WTC11 (cell line): ENCODE data around the gene S1PR3. TPM values are rescaled to one million over a fixed set of nuclear protein-coding genes. Genes with fewer than 3 reads are reported as not detected.

ENCODE experiments used
- ATAC-seq: fragments of 200-7000 bp; cut with Tn5 transposase; 2 replicates; pipeline ENCODE4 v1.10.0; 2021; ENCODE audit warnings: mild to moderate bottlenecking, moderate library complexity
- CTCF ChIA-PET: fragments of 300-600 bp; sonication (Branson Sonifier 250); formaldehyde crosslinking; loops from one replicate; lab custom pipeline; 2021; ENCODE audit warnings: antibody characterized with exemption; lab: Charles Lee
- POLR2A ChIA-PET: fragments of 350-600 bp; sonication (Branson Sonifier 250); formaldehyde crosslinking; loops from one replicate; lab custom pipeline; 2021; ENCODE audit warnings: antibody characterized with exemption; lab: Charles Lee
- DNase-seq: peaks from one replicate; pipeline ENCODE4 v3.0.0; 2021; ENCODE audit warnings: low spot score
- H3K27ac Mint-ChIP-seq: 2 replicates; pipeline ENCODE4 v1.8.0; 2021; ENCODE audit warnings: mixed read lengths
- H3K27me3 Mint-ChIP-seq: 2 replicates; pipeline ENCODE4 v1.8.0; 2021; ENCODE audit warnings: low read depth, mild to moderate bottlenecking, moderate library complexity, mixed read lengths
- H3K36me3 Mint-ChIP-seq: 2 replicates; pipeline ENCODE4 v1.8.0; 2021; ENCODE audit warnings: mixed read lengths
- H3K4me1 Mint-ChIP-seq: 2 replicates; pipeline ENCODE4 v1.8.0; 2022; ENCODE audit warnings: mixed read lengths
- H3K4me3 Mint-ChIP-seq: 2 replicates; pipeline ENCODE4 v1.8.0; 2021; ENCODE audit warnings: mild to moderate bottlenecking, moderate library complexity, mixed read lengths
- H3K9me3 Mint-ChIP-seq: 2 replicates; pipeline ENCODE4 v1.8.0; 2021; ENCODE audit warnings: mixed read lengths
- ATF3 ChIP-seq: sonication (generic); formaldehyde crosslinking; conservative IDR thresholded peaks from 2 replicates; pipeline ENCODE4 v1.8.1; 2022; ENCODE audit warnings: mild to moderate bottlenecking, missing genetic modification reagents
- CREB1 ChIP-seq: sonication (generic); formaldehyde crosslinking; IDR thresholded peaks from 2 replicates; pipeline ENCODE4 v1.8.0; 2023; ENCODE audit warnings: mild to moderate bottlenecking, missing genetic modification reagents
- E2F4 ChIP-seq: sonication (generic); formaldehyde crosslinking; IDR thresholded peaks from 2 replicates; pipeline ENCODE4 v1.8.1; 2022; ENCODE audit warnings: low read depth, mild to moderate bottlenecking, moderate library complexity, missing genetic modification reagents, borderline replicate concordance
- FOXP4 ChIP-seq: sonication (generic); formaldehyde crosslinking; IDR thresholded peaks from 2 replicates; pipeline ENCODE4 v1.8.0; 2022; ENCODE audit warnings: mild to moderate bottlenecking, missing genetic modification reagents
- IRF2 ChIP-seq: sonication (generic); formaldehyde crosslinking; IDR thresholded peaks from 2 replicates; pipeline ENCODE4 v1.8.0; 2022; ENCODE audit warnings: low read depth, missing genetic modification reagents, borderline replicate concordance
- PRDM15 ChIP-seq: sonication (generic); formaldehyde crosslinking; IDR thresholded peaks from 2 replicates; pipeline ENCODE4 v1.8.0; 2022; ENCODE audit warnings: missing genetic modification reagents
- PRRX2 ChIP-seq: fragments of 250-450 bp; sonication (Bioruptor Pico); IDR thresholded peaks from 2 replicates; pipeline ENCODE4 v1.8.0; 2021; ENCODE audit warnings: mild to moderate bottlenecking
- ZBTB21 ChIP-seq: sonication (generic); formaldehyde crosslinking; IDR thresholded peaks from 2 replicates; pipeline ENCODE4 v1.8.1; 2023; ENCODE audit warnings: mild to moderate bottlenecking, missing genetic modification reagents, borderline replicate concordance
- ZNF232 ChIP-seq: sonication (generic); formaldehyde crosslinking; IDR thresholded peaks from 2 replicates; pipeline ENCODE4 v1.8.0; 2022; ENCODE audit warnings: mild to moderate bottlenecking, missing genetic modification reagents
- ZNF317 ChIP-seq: sonication (generic); formaldehyde crosslinking; IDR thresholded peaks from 2 replicates; pipeline ENCODE4 v1.8.1; 2023; ENCODE audit warnings: low read depth, mild to moderate bottlenecking, moderate library complexity, missing genetic modification reagents, borderline replicate concordance
- ZNF416 ChIP-seq: fragments of 250-450 bp; sonication (Bioruptor Pico); IDR thresholded peaks from 2 replicates; pipeline ENCODE4 v1.9.0; 2021; ENCODE audit warnings: mild to moderate bottlenecking, inconsistent platforms
- ZNF423 ChIP-seq: fragments of 250-450 bp; sonication (Bioruptor Pico); IDR thresholded peaks from 2 replicates; pipeline ENCODE4 v2.1.2; 2022; ENCODE audit warnings: mild to moderate bottlenecking, moderate library complexity
- total RNA-seq: library from RNA; stranded (reverse); gene quantifications from 3 replicates; pipeline ENCODE4 v1.2.3, GENCODE V29; 2021
- TF ChIP-seq, protein P1 (sequence below): sonication (generic); formaldehyde crosslinking; IDR thresholded peaks from 2 replicates; pipeline ENCODE4 v1.8.1; 2022; ENCODE audit warnings: missing genetic modification reagents, borderline replicate concordance
- TF ChIP-seq, protein P2 (sequence below): sonication (generic); formaldehyde crosslinking; IDR thresholded peaks from 2 replicates; pipeline ENCODE4 v1.8.0; 2022; ENCODE audit warnings: mild to moderate bottlenecking, missing genetic modification reagents

The S1PR3 gene
- total RNA-seq, 1 experiment from 2014 or later: 7.1 TPM

DNA sequence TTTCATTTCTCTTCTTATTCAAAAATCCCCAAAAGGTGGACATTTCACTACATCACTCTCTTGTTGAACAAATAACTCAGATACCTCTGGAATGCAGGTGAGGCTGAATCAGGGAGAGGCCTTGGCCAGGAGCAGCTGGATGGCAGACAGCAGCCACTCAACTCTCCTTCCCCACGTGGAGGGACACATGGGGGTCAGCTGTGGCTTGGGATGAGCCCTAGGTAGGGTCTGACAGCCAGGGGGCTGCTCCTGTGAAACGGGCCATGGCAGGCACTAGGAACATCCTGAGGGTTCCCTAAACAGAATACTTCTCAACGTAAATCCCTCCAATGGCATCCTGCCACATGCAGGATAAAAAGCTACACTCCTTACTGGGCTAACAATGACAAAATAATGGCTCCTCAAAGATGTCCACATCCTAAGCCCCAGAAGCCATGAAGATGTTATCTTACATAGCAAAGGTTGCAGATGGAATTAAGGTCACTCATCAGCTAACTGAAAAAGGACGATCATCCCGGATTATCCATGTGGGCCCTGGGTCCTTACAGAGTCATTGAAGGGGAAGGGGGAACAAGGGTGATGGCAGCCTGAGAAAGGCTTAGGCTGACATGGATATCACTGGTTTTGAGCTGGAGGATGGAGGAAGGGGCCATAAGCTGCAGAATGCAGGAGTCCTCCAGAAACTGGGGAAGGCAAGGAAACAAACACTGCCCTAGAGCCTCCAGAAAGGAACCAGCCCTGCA is 31.4 kb upstream of the S1PR3 start:
- no peaks in the 10 kb centered on the region for H3K36me3 Mint-ChIP-seq

GRCh38 chr9:88960632-88961031 is 30.6 kb upstream of the S1PR3 start:
- ChIA-PET CTCF (no interaction called here), POLR2A (no interaction called here)
- Mint-ChIP-seq H3K27ac (no peak overlapping the region), H3K9me3 (peaks cover 5% of the 10 kb centered on the region), H3K27me3 (no peaks in the 10 kb centered on the region), H3K4me3 (no peak overlapping the region), H3K36me3 (no peaks in the 10 kb centered on the region), H3K4me1 (peaks cover 21% of the 10 kb centered on the region)
- no peak for DNase-seq
- ATAC-seq: no peak
- TF ChIP-seq ZNF423 (CRISPR knock-in tag) (no peak), IRF2 (CRISPR knock-in tag) (no peak), ZNF416 (CRISPR knock-in tag) (no peak), CREB1 (CRISPR knock-in tag) (no peak), ATF3 (CRISPR knock-in tag) (no peak), E2F4 (CRISPR knock-in tag) (no peak), ZNF317 (CRISPR knock-in tag) (no peak), FOXP4 (CRISPR knock-in tag) (no peak), PRRX2 (CRISPR knock-in tag) (no peak), ZBTB21 (CRISPR knock-in tag) (no peak)
- TF ChIP-seq, protein P1, sequence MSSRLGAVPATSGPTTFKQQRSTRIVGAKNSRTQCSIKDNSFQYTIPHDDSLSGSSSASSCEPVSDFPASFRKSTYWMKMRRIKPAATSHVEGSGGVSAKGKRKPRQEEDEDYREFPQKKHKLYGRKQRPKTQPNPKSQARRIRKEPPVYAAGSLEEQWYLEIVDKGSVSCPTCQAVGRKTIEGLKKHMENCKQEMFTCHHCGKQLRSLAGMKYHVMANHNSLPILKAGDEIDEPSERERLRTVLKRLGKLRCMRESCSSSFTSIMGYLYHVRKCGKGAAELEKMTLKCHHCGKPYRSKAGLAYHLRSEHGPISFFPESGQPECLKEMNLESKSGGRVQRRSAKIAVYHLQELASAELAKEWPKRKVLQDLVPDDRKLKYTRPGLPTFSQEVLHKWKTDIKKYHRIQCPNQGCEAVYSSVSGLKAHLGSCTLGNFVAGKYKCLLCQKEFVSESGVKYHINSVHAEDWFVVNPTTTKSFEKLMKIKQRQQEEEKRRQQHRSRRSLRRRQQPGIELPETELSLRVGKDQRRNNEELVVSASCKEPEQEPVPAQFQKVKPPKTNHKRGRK (CRISPR knock-in tag): no peak

More for the DNA sequence above, 31.4 kb upstream of the S1PR3 start:
- CTCF ChIA-PET: no interaction called here
- TF ChIP-seq, protein P2, sequence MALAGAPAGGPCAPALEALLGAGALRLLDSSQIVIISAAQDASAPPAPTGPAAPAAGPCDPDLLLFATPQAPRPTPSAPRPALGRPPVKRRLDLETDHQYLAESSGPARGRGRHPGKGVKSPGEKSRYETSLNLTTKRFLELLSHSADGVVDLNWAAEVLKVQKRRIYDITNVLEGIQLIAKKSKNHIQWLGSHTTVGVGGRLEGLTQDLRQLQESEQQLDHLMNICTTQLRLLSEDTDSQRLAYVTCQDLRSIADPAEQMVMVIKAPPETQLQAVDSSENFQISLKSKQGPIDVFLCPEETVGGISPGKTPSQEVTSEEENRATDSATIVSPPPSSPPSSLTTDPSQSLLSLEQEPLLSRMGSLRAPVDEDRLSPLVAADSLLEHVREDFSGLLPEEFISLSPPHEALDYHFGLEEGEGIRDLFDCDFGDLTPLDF (CRISPR knock-in tag): no peak
- no peak for TF ChIP-seq FOXP4 (CRISPR knock-in tag)
- TF ChIP-seq ZNF232: no peak
- no peak for TF ChIP-seq PRDM15 (CRISPR knock-in tag)
- TF ChIP-seq, all 79 proteins: peak for 0
- DNase-seq (no peak), ATAC-seq (no peak)
- POLR2A ChIA-PET: no interaction called here
- peaks cover 5% of the 10 kb centered on the region for H3K9me3 Mint-ChIP-seq
- no peak overlapping the region for H3K27ac Mint-ChIP-seq
- no peaks in the 10 kb centered on the region for H3K27me3 Mint-ChIP-seq
- no peak overlapping the region for H3K4me3 Mint-ChIP-seq
- peaks cover 21% of the 10 kb centered on the region for H3K4me1 Mint-ChIP-seq
